Trophoblast cell (in vitro differentiated cells and primary cell): ENCODE measurements around the gene HPDL.

ENCODE experiments used
- DNase-seq, 2 donors: peaks; one replicate each; pipeline ENCODE4 v3.0.0-alpha.2; 2016
- H2AFZ ChIP-seq: 2 replicates; pipeline ENCODE4 v1.6.1; 2013; ENCODE audit warnings: low read length, moderate library complexity, mild to moderate bottlenecking; ENCODE audit not compliant: insufficient read depth, poor library complexity
- H2AK5ac ChIP-seq: 2 replicates; pipeline ENCODE4 v1.6.1; 2013; ENCODE audit warnings: mild to moderate bottlenecking, low read length
- H2BK120ac ChIP-seq: 2 replicates; pipeline ENCODE4 v1.6.1; 2013; ENCODE audit warnings: low read length, mild to moderate bottlenecking, moderate library complexity; ENCODE audit not compliant: insufficient read depth, poor library complexity
- H2BK12ac ChIP-seq: 2 replicates; pipeline ENCODE4 v1.6.1; 2013; ENCODE audit warnings: mild to moderate bottlenecking, low read length, moderate library complexity
- H2BK5ac ChIP-seq: 2 replicates; pipeline ENCODE4 v1.6.1; 2013; ENCODE audit warnings: low read length, low read depth, moderate library complexity, mild to moderate bottlenecking; ENCODE audit not compliant: poor library complexity
- H3K14ac ChIP-seq: 2 replicates; pipeline ENCODE4 v1.6.1; 2013; ENCODE audit warnings: mild to moderate bottlenecking, low read length
- H3K18ac ChIP-seq: 2 replicates; pipeline ENCODE4 v1.6.1; 2013; ENCODE audit warnings: mild to moderate bottlenecking, low read length
- H3K23ac ChIP-seq: 2 replicates; pipeline ENCODE4 v1.6.1; 2013; ENCODE audit warnings: low read length
- H3K27ac ChIP-seq: 2 replicates; pipeline ENCODE4 v1.5.1; 2013; ENCODE audit warnings: low read depth, mild to moderate bottlenecking, inconsistent platforms, low read length, moderate library complexity
- H3K27me3 ChIP-seq: 2 replicates; pipeline ENCODE4 v1.6.1; 2013; ENCODE audit warnings: inconsistent platforms, mild to moderate bottlenecking, low read length, moderate library complexity; ENCODE audit not compliant: insufficient read depth
- H3K36me3 ChIP-seq, 2 experiments: 1 replicate in 1 of 2; 2 replicates in 1 of 2; pipeline ENCODE4 v1.6.1; 2013; ENCODE audit warnings: low read length in 2 of 2, mild to moderate bottlenecking in 2 of 2, moderate library complexity in 1 of 2; ENCODE audit not compliant: insufficient read depth in 2 of 2, control insufficient read depth in 1 of 2
- H3K4ac ChIP-seq: 2 replicates; pipeline ENCODE4 v1.6.1; 2013; ENCODE audit warnings: low read depth, mild to moderate bottlenecking, low read length, moderate library complexity
- H3K4me1 ChIP-seq, 2 experiments: 1 replicate in 1 of 2; 2 replicates in 1 of 2; pipeline ENCODE4 v1.6.1; 2013; ENCODE audit warnings: low read length in 2 of 2, mild to moderate bottlenecking in 2 of 2, moderate library complexity in 1 of 2; ENCODE audit not compliant: insufficient read depth in 2 of 2, control insufficient read depth in 1 of 2
- H3K4me2 ChIP-seq: 2 replicates; pipeline ENCODE4 v1.6.1; 2013; ENCODE audit warnings: inconsistent platforms, mild to moderate bottlenecking, low read length, moderate library complexity
- H3K4me3 ChIP-seq: 2 replicates; pipeline ENCODE4 v1.5.1; 2013; ENCODE audit warnings: mild to moderate bottlenecking, low read depth, low read length, inconsistent platforms
- H3K79me1 ChIP-seq: one replicate; pipeline ENCODE4 v1.6.1; 2013; ENCODE audit warnings: low read length
- H3K79me2 ChIP-seq: 2 replicates; pipeline ENCODE4 v1.6.1; 2013; ENCODE audit warnings: low read length, mild to moderate bottlenecking; ENCODE audit not compliant: control insufficient read depth, insufficient read depth, poor library complexity
- H3K9ac ChIP-seq: 2 replicates; pipeline ENCODE4 v1.6.1; 2013; ENCODE audit warnings: mild to moderate bottlenecking, low read length
- H3K9me3 ChIP-seq: 2 replicates; pipeline ENCODE4 v1.6.1; 2013; ENCODE audit warnings: low read depth, mild to moderate bottlenecking, control low read depth, inconsistent platforms, low read length; ENCODE audit not compliant: insufficient read depth
- H4K12ac ChIP-seq: 2 replicates; pipeline ENCODE4 v1.6.1; 2013; ENCODE audit warnings: low read depth, mild to moderate bottlenecking, low read length, moderate library complexity
- H4K8ac ChIP-seq: 2 replicates; pipeline ENCODE4 v1.6.1; 2013; ENCODE audit warnings: low read depth, mild to moderate bottlenecking, low read length, moderate library complexity
- H4K91ac ChIP-seq: one replicate; pipeline ENCODE4 v1.6.1; 2013; ENCODE audit warnings: low read depth, mild to moderate bottlenecking, low read length, moderate library complexity
- WGBS: extraction: QIAGEN DNeasy Blood & Tissue Kit; methylation state at CpG from one replicate; pipeline ENCODE4 v1.1.7; 2013; ENCODE audit warnings: missing lambda C conversion rate; ENCODE audit not compliant: insufficient read length, insufficient coverage; ENCODE audit errors: extremely low coverage; 5-methylcytosine and 5-hydroxymethylcytosine counted together

The HPDL gene

DNA sequence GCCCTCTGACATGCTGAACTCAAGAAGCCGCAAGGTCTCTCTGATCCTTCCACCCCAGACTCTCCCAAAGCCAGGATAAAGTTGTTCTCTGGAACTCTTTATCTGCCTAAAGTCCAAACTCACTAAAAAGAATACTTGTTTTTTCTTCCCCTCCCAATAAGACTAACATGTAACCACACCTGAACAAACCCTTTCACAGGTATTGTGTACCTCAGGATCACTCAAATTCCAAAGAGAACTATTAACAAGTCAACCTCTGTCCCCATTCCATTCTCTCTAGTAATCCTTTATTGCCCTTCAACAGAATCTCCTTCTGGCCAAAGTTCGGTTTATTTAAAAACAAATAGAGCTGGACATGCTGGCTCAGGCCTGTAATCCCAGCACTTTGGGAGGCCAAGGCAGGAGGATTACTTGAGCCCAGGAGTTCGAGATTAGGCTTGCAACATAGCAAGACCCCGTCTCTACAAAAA lies 9.2 kb downstream of the HPDL start:
- peaks cover 10% of the 10 kb centered on the region for H3K79me1 ChIP-seq
- no peak overlapping the region for H2AK5ac ChIP-seq
- H3K4me3 ChIP-seq = no peak overlapping the region
- H3K14ac ChIP-seq = no peak overlapping the region
- H3K36me3 ChIP-seq = peaks cover 14 to 20% of the 10 kb centered on the region in 2 experiments
- H2BK12ac ChIP-seq = peak overlapping the region; percentile 12
- peak overlapping the region; percentile 48 for H3K27ac ChIP-seq
- H3K4me1 ChIP-seq = peaks cover 6 to 15% of the 10 kb centered on the region in 2 experiments
- H3K9ac ChIP-seq = no peak overlapping the region
- no peak overlapping the region for H3K18ac ChIP-seq
- no peak overlapping the region for H2AFZ ChIP-seq
- peak overlapping the region; percentile 30 for H4K91ac ChIP-seq
- peaks cover 6% of the 10 kb centered on the region for H3K79me2 ChIP-seq
- H3K23ac ChIP-seq = no peak overlapping the region
- no peaks in the 10 kb centered on the region for H3K27me3 ChIP-seq
- H2BK5ac ChIP-seq = no peak overlapping the region
- H4K8ac ChIP-seq = no peak overlapping the region
- H4K12ac ChIP-seq = no peak overlapping the region
- peak in 1 of 2 donors; percentile 66 for DNase-seq
- H3K9me3 ChIP-seq = no peaks in the 10 kb centered on the region
- no peak overlapping the region for H2BK120ac ChIP-seq
- no peak overlapping the region for H3K4me2 ChIP-seq
- no CpG with 5 or more reads among the region's 4 CpGs for WGBS
- no peak overlapping the region for H3K4ac ChIP-seq

- no peak overlapping the region for H3K23ac ChIP-seq
- H3K27me3 ChIP-seq = no peaks in the 10 kb centered on the region
- peaks cover 6% of the 10 kb centered on the region for H3K79me2 ChIP-seq
- H2BK12ac ChIP-seq = no peak overlapping the region
- H2BK120ac ChIP-seq = no peak overlapping the region
- no peak overlapping the region for H3K27ac ChIP-seq
- no peak overlapping the region for H2BK5ac ChIP-seq
- H4K8ac ChIP-seq = no peak overlapping the region
- no peak overlapping the region for H2AK5ac ChIP-seq
- H2AFZ ChIP-seq = no peak overlapping the region
- H3K79me1 ChIP-seq = peaks cover 10% of the 10 kb centered on the region
- no peak overlapping the region for H3K14ac ChIP-seq
- H3K18ac ChIP-seq = no peak overlapping the region
- H3K36me3 ChIP-seq = peaks cover 6 to 17% of the 10 kb centered on the region in 2 experiments
- no peaks in the 10 kb centered on the region for H3K9me3 ChIP-seq
- no peak overlapping the region for H4K12ac ChIP-seq
- H3K4ac ChIP-seq = no peak overlapping the region
- DNase-seq = no peak
- H3K4me2 ChIP-seq = no peak overlapping the region
- H4K91ac ChIP-seq = no peak overlapping the region
- H3K4me1 ChIP-seq = peaks cover 10 to 15% of the 10 kb centered on the region in 2 experiments
- WGBS = no CpG with 5 or more reads among the region's 3 CpGs
- no peak overlapping the region for H3K4me3 ChIP-seq
- no peak overlapping the region for H3K9ac ChIP-seq
These were observed 11.1 kb downstream of the HPDL start for GRCh38 chr1:45337630-45338325.

DNA sequence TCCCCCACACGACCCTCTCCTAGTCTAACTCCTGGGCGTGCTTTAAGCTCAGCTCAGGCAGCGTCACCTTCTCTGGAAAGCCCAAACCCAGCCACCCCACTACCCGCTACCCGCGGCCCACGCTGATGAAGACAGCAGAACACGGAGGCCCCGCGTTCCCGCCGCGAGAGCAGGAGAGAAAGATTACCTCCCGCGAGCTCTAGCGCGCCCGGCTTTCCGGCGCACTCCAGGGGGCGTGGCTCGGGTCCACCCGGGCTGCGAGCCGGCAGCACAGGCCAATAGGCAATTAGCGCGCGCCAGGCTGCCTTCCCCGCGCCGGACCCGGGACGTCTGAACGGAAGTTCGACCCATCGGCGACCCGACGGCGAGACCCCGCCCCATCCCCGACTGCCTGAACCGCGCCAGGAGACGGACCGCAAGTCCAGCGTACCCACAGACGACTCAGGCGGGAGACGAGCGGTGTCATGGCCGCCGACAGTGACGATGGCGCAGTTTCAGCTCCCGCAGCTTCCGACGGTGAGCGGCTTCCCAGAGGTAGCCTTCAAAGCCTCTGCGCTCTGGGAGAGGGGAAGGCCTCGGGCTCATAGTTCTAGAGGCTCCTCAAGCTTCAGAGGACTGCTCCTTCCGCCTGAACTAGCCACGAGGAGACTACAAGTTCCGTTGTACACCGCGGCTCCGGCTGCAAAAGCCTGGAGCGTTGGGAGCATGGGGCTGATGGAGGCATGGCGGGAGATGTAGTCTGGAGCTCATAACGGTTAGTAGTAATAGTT lies 13.3 kb downstream of the HPDL start, which contains the start of the genes MUTYH and TOE1:
TSS of gene MUTYH (minus strand) at position 652 of the 770 bp plus-strand sequence. CDS start 5,935 bp downstream, outside the sequence.
TSS of gene TOE1 (plus strand) at position 382 of the 770 bp plus-strand sequence. CDS start at position 465, 83 bp downstream.
- peak within 1 kb of the TSS; percentile 92 for H3K9ac ChIP-seq
- no peak within 1 kb of the TSS for H2AK5ac ChIP-seq
- H3K27ac ChIP-seq = peak within 1 kb of the TSS; percentile 77
- H3K14ac ChIP-seq = peak within 1 kb of the TSS; percentile 90
- H3K4ac ChIP-seq = peak within 1 kb of the TSS; percentile 20
- H4K8ac ChIP-seq = peak within 1 kb of the TSS; percentile 88
- H3K79me1 ChIP-seq = peaks cover 10% of the 10 kb centered on the region
- peaks cover 21 to 26% of the 10 kb centered on the region in 2 experiments for H3K36me3 ChIP-seq
- peak; percentile 87 to 91 for DNase-seq
- H3K79me2 ChIP-seq = peaks cover 6% of the 10 kb centered on the region
- peak within 1 kb of the TSS; percentile 74 for H3K18ac ChIP-seq
- peak within 1 kb of the TSS; percentile 59 for H2AFZ ChIP-seq
- H2BK5ac ChIP-seq = peak within 1 kb of the TSS; percentile 71
- peak within 1 kb of the TSS; percentile 71 for H2BK120ac ChIP-seq
- H3K4me1 ChIP-seq = peaks cover 10 to 15% of the 10 kb centered on the region in 2 experiments
- H3K4me3 ChIP-seq = peak within 1 kb of the TSS; percentile 76
- no CpG with 5 or more reads among the region's 70 CpGs for WGBS
- no peak within 1 kb of the TSS for H3K23ac ChIP-seq
- H4K12ac ChIP-seq = peak within 1 kb of the TSS; percentile 94
- no peaks in the 10 kb centered on the region for H3K9me3 ChIP-seq
- H2BK12ac ChIP-seq = no peak within 1 kb of the TSS
- peak within 1 kb of the TSS; percentile 77 for H3K4me2 ChIP-seq
- H3K27me3 ChIP-seq = no peaks in the 10 kb centered on the region
- H4K91ac ChIP-seq = peak within 1 kb of the TSS; percentile 59

GRCh38 chr1:45340816-45341466 lies 14.2 kb downstream of the HPDL start:
- H4K8ac ChIP-seq = no peak overlapping the region
- H4K91ac ChIP-seq = no peak overlapping the region
- H3K27ac ChIP-seq = no peak overlapping the region
- H3K4me3 ChIP-seq = peak overlapping the region; percentile 14
- H3K23ac ChIP-seq = no peak overlapping the region
- DNase-seq = no peak
- no peak overlapping the region for H4K12ac ChIP-seq
- no peak overlapping the region for H2BK12ac ChIP-seq
- no peak overlapping the region for H2BK5ac ChIP-seq
- H2BK120ac ChIP-seq = no peak overlapping the region
- no peak overlapping the region for H3K14ac ChIP-seq
- H2AK5ac ChIP-seq = no peak overlapping the region
- peaks cover 10% of the 10 kb centered on the region for H3K79me1 ChIP-seq
- no peak overlapping the region for H3K9ac ChIP-seq
- H3K18ac ChIP-seq = no peak overlapping the region
- peak overlapping the region; percentile 64 for H3K4me2 ChIP-seq
- H2AFZ ChIP-seq = no peak overlapping the region
- H3K27me3 ChIP-seq = no peaks in the 10 kb centered on the region
- WGBS = no CpG with 5 or more reads among the region's 6 CpGs
- H3K79me2 ChIP-seq = peaks cover 6% of the 10 kb centered on the region
- H3K4ac ChIP-seq = peak overlapping the region; percentile 2
- H3K4me1 ChIP-seq = peaks cover 6 to 12% of the 10 kb centered on the region in 2 experiments
- no peaks in the 10 kb centered on the region for H3K9me3 ChIP-seq
- peaks cover 22 to 29% of the 10 kb centered on the region in 2 experiments for H3K36me3 ChIP-seq
